ENCODE data around the gene UBE2QL1.

Gene UBE2QL1

GRCh38 chr5:6448622-6449464 lies at the start of gene UBE2QL1:
Gene UBE2QL1, plus strand, starts transcription at chr5:6448859. Its CDS starts 35 bp downstream, at chr5:6448894.
- DNase-seq (ENCODE audit: insufficient read length, low spot score) = peak; percentile 38
- peak; percentile 74 for FAIRE-seq

GRCh38 chr5:6399980-6400910 lies 48.4 kb upstream of the UBE2QL1 start:
- peak; percentile 51 for FAIRE-seq

GRCh38 chr5:6401410-6401809 lies 47.2 kb upstream of the UBE2QL1 start:
- DNase-seq (ENCODE audit: insufficient read length, low spot score) (no peak), FAIRE-seq (no peak)

More at GRCh38 chr5:6399980-6400910, 48.4 kb upstream of the UBE2QL1 start:
- DNase-seq (ENCODE audit: insufficient read length, low spot score) = peak; percentile 44

GRCh38 chr5:6402939-6403338 lies 45.7 kb upstream of the UBE2QL1 start:
- no peak for FAIRE-seq
- DNase-seq (ENCODE audit: insufficient read length, low spot score) = no peak

- FAIRE-seq = no peak
- no peak for DNase-seq (ENCODE audit: insufficient read length, low spot score)
Measured at GRCh38 chr5:6403416-6403815, 45.2 kb upstream of the UBE2QL1 start.

GRCh38 chr5:6404129-6404528 lies 44.5 kb upstream of the UBE2QL1 start:
- no peak for FAIRE-seq
- no peak for DNase-seq (ENCODE audit: insufficient read length, low spot score)

- DNase-seq (ENCODE audit: insufficient read length, low spot score) (no peak), FAIRE-seq (no peak)
Measured at GRCh38 chr5:6405591-6405990, 43.1 kb upstream of the UBE2QL1 start.

- FAIRE-seq = no peak
- no peak for DNase-seq (ENCODE audit: insufficient read length, low spot score)
Measured at GRCh38 chr5:6407558-6408259, 41.0 kb upstream of the UBE2QL1 start.

- FAIRE-seq (no peak), DNase-seq (ENCODE audit: insufficient read length, low spot score) (no peak)
Measured at GRCh38 chr5:6408260-6408596, 40.4 kb upstream of the UBE2QL1 start.

GRCh38 chr5:6408627-6409446 lies 39.8 kb upstream of the UBE2QL1 start:
- FAIRE-seq = no peak
- no peak for DNase-seq (ENCODE audit: insufficient read length, low spot score)

GRCh38 chr5:6410421-6410820 lies 38.2 kb upstream of the UBE2QL1 start:
- FAIRE-seq = no peak

GRCh38 chr5:6411141-6411540 lies 37.5 kb upstream of the UBE2QL1 start:
- DNase-seq (ENCODE audit: insufficient read length, low spot score) (no peak), FAIRE-seq (no peak)

More at GRCh38 chr5:6410421-6410820, 38.2 kb upstream of the UBE2QL1 start:
- DNase-seq (ENCODE audit: insufficient read length, low spot score) = no peak

GRCh38 chr5:6412811-6413210 lies 35.8 kb upstream of the UBE2QL1 start:
- DNase-seq (ENCODE audit: insufficient read length, low spot score) (no peak), FAIRE-seq (no peak)

GRCh38 chr5:6417657-6418056 lies 31.0 kb upstream of the UBE2QL1 start:
- DNase-seq (ENCODE audit: insufficient read length, low spot score) (no peak), FAIRE-seq (peak; percentile 40)

- peak; percentile 39 for DNase-seq (ENCODE audit: insufficient read length, low spot score)
- no peak for FAIRE-seq
Measured at GRCh38 chr5:6418679-6419276, 29.9 kb upstream of the UBE2QL1 start.

- FAIRE-seq (no peak), DNase-seq (ENCODE audit: insufficient read length, low spot score) (peak; percentile 54)
Measured at GRCh38 chr5:6419340-6419852, 29.3 kb upstream of the UBE2QL1 start.

- FAIRE-seq = no peak
- no peak for DNase-seq (ENCODE audit: insufficient read length, low spot score)
Measured at GRCh38 chr5:6423327-6424109, 25.1 kb upstream of the UBE2QL1 start.

GRCh38 chr5:6424110-6424659 lies 24.5 kb upstream of the UBE2QL1 start:
- FAIRE-seq (no peak), DNase-seq (ENCODE audit: insufficient read length, low spot score) (no peak)

Measured in HTR-8/SVneo (cell line).